ENCODE results near the gene TRMT10B.
"Not testable (repeated sequence)": the region's sequence is repeated elsewhere in the genome, so short reads cannot be mapped to it uniquely, and the experiment has no call there.

The TRMT10B gene

GRCh38 chr9:37784616-37785483, 31.2 kb downstream of the TRMT10B start, which contains the start of gene EXOSC3:
Gene EXOSC3, minus strand, starts transcription at chr9:37785064. Its CDS starts 20 bp downstream, at chr9:37785044.
- peak; percentile 85 to 97 (median 92) for DNase-seq
- intact Hi-C loops (cut with DNase I) = loop anchor here (1.0 to 10.0 kb wide), 2 partner anchors 15 to 190 kb away; partner anchors contain the start of genes DCAF10 and TOMM5

- no peak for DNase-seq
- intact Hi-C loops (cut with DNase I) = loop anchor here (10.0 kb wide), 1 partner anchor 192 kb away; the partner anchor contains the start of gene TOMM5
Observed at GRCh38 chr9:37787059-37787458, 33.5 kb downstream of the TRMT10B start.

- intact Hi-C loops (cut with DNase I) = loop anchor here (10.0 kb wide), 1 partner anchor 194 kb away; the partner anchor contains the start of gene TOMM5
- no peak for DNase-seq
Observed at GRCh38 chr9:37788332-37788731, 34.7 kb downstream of the TRMT10B start.

GRCh38 chr9:37790096-37790495, 36.5 kb downstream of the TRMT10B start:
- intact Hi-C loops (cut with DNase I) = no loop called here

GRCh38 chr9:37792122-37792521, 38.5 kb downstream of the TRMT10B start:
- intact Hi-C loops (cut with DNase I) = no loop called here
- DNase-seq = no peak

More at GRCh38 chr9:37790096-37790495, 36.5 kb downstream of the TRMT10B start:
- DNase-seq = no peak

- intact Hi-C loops (cut with DNase I) = no loop called here
- DNase-seq = no peak
Observed at GRCh38 chr9:37796232-37796631, 42.6 kb downstream of the TRMT10B start.

- intact Hi-C loops (cut with DNase I) = no loop called here
- DNase-seq = no peak
Observed at GRCh38 chr9:37798677-37799076, 45.1 kb downstream of the TRMT10B start.

GRCh38 chr9:37800631-37801286, 47.2 kb downstream of the TRMT10B start, which contains the start of gene DCAF10:
Gene DCAF10, plus strand, starts transcription at chr9:37800797. Its CDS starts 70 bp downstream, at chr9:37800867.
- intact Hi-C loops (cut with DNase I) = loop anchor here (1.0 to 10.0 kb wide), 2 partner anchors 15 to 46 kb away; partner anchors contain the start of genes EXOSC3 and TRMT10B
- peak; percentile 64 to 96 (median 90) for DNase-seq

- peak in 22 of 42 donors; percentile 7 to 52 (median 26) for DNase-seq
- intact Hi-C loops (cut with DNase I) = loop anchor here (10.0 kb wide), 1 partner anchor 47 kb away; the partner anchor contains the start of gene TRMT10B
Observed at GRCh38 chr9:37801287-37801850, 47.8 kb downstream of the TRMT10B start.

GRCh38 chr9:37801959-37802711, 48.5 kb downstream of the TRMT10B start:
- DNase-seq = no peak
- intact Hi-C loops (cut with DNase I) = loop anchor here (10.0 kb wide), 1 partner anchor 47 kb away; the partner anchor contains the start of gene TRMT10B

- no peak for DNase-seq
- intact Hi-C loops (cut with DNase I) = loop anchor here (10.0 kb wide), 1 partner anchor 51 kb away; the partner anchor contains the start of gene TRMT10B
Observed at GRCh38 chr9:37806271-37806670, 52.7 kb downstream of the TRMT10B start.

- intact Hi-C loops (cut with DNase I) = loop anchor here (10.0 kb wide), 1 partner anchor 55 kb away; the partner anchor contains the start of gene TRMT10B
Observed at GRCh38 chr9:37809676-37810075, 56.1 kb downstream of the TRMT10B start.

GRCh38 chr9:37811906-37812476, 58.4 kb downstream of the TRMT10B start:
- DNase-seq = no peak
- intact Hi-C loops (cut with DNase I) = no loop called here

More at GRCh38 chr9:37809676-37810075, 56.1 kb downstream of the TRMT10B start:
- not testable (repeated sequence) for DNase-seq

GRCh38 chr9:37812773-37813379, 59.3 kb downstream of the TRMT10B start:
- intact Hi-C loops (cut with DNase I) = no loop called here
- DNase-seq = no peak

- intact Hi-C loops (cut with DNase I) = no loop called here
- no peak for DNase-seq
Observed at GRCh38 chr9:37818849-37819248, 65.2 kb downstream of the TRMT10B start.

GRCh38 chr9:37820142-37820541, 66.5 kb downstream of the TRMT10B start:
- no peak for DNase-seq
- intact Hi-C loops (cut with DNase I) = no loop called here

- DNase-seq; intact Hi-C loops (cut with DNase I): not testable (repeated sequence)
Observed at GRCh38 chr9:37825174-37825573, 71.6 kb downstream of the TRMT10B start.
